GM23338 (cell line): Measurements from ENCODE around the gene DIO3. TPM values are rescaled to one million over a fixed set of nuclear protein-coding genes. Genes with fewer than 3 reads are reported as not detected.

ENCODE experiments used
- microRNA counts: library from miRNA; unstranded; fragments of <30 nt; microRNA quantifications from one replicate; lab custom pipeline; 2017
- polyA plus RNA-seq: library from polyadenylated mRNA; unstranded; fragments of >200 nt; fragmentation: Nextera tagmentation; extraction: Ambion mirVana; gene quantifications from 2 replicates; pipeline ENCODE4 v1.2.1, GENCODE V29; 2016
- total RNA-seq: library from RNA; depleted of rRNA; stranded (reverse); fragments of >200 nt; shearing (Covaris generic); gene quantifications from 2 replicates; pipeline ENCODE4 v1.2.3, GENCODE V29; 2014; rRNA removed

DIO3 gene
- total and polyA plus RNA-seq, 2 experiments from 2014 or later = 0.10 to 0.28 TPM

MicroRNAs within 50 kb of the gene (microRNA counts, 767-probe panel; counts per million panel counts)
- not detected for microRNA hsa-miR-1247-5p (lab: Ali Mortazavi, UCI)

Other genes starting within 250 kb of the DIO3 start
- 75.4 and 76.4 TPM in 2 replicates for gene PPP2R5C, start 200.2 kb downstream of the DIO3 start, total RNA-seq
- gene PPP2R5C, start 200.2 kb downstream of the DIO3 start, polyA plus RNA-seq = 75.3 and 79.7 TPM in 2 replicates